DMS53 treated with DMSO at 0.1 percent for 48 hours (cell line): ENCODE results near the gene CLEC16A.

Source experiments
- DNase-seq: peaks from one replicate; lab custom pipeline; 2025; ENCODE audit not compliant: unreplicated experiment; lab: John Stamatoyannopoulos, UW

The CLEC16A gene

DNA sequence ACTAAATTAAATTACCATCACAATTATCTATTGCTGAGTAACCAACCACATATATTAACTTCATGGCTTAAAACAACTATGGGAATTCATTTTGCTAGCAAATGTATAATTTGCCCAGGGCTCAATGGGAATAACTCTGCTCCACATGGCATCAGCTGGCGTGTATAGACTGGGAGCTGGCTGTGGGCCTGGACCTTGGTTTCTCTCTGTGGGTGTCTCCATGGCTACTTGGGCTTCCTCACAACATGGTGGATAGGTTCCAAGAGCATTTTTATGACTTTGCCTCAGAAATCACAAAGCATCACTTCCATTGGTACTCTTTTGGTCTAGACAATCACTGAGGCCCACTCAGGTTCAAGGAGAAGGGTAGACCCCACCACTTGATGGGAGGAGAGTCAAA lies 166.8 kb downstream of the CLEC16A start:
- DNase-seq, result no peak

DNA sequence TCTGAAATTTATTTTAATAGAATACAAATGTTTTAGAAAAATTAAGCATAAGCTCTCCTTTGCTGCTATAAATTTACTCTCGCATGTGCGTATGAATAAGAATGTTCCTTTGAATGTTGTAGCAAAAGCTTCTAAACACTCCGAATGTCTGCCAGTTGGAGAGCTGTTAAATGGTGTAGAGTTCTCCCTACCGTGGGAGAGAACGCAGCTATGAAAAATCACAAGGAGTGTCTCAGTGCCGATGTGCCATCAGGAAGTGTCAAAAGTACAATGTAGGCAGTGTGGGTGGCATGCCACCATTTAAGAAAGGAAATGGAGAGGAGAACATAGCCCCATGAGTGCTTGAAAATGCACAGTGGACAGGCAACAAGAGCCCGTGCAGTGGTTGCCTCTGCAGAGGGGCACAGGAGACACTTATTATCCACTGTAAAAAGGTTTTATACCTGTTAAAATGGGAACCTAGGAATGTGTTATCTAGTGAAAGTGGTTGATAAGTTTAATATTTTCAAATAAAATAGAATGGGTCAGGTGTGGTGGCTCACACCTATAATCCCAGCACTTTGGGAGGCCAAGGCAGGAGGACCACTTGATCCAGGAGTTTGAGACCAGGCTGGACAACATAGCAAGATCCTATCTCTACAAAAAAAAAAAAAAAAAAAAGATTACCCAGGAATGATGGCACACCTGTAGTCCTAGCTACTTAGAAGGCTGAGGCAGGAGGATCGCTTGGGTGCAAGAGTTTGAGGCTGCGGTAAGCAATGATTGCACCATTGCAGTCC lies 167.7 kb downstream of the CLEC16A start:
- no peak for DNase-seq

DNA sequence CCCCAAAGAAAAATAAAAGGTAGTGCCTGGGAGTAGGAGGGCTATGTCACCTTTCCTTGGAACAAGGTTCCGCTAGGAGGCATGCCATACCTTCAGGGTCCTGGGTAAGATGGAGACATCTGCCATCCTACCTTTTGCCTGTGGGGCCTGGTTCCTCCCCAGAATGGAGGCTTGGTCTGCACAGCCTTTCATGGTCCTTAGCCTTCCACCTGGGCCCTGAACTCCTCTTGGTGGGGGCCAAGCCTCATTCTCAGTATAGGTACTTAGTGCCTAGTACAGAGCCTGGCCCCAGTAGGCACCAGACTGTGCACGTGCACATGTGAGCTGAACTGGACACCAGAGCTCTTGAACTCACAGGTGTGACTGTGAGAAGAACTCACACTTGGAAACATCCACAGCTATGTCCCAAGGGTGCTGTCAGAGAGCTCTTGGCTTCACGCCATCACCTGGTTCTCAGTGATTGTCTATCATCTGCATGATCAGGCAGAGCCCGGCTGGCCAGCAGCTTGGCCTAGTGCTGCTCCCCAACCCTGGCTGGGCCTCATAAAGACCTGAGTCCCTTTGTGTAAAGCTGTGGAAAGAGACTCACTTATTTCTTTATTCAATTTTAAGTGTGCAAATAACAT lies 168.5 kb downstream of the CLEC16A start:
- DNase-seq, result no peak

DNA sequence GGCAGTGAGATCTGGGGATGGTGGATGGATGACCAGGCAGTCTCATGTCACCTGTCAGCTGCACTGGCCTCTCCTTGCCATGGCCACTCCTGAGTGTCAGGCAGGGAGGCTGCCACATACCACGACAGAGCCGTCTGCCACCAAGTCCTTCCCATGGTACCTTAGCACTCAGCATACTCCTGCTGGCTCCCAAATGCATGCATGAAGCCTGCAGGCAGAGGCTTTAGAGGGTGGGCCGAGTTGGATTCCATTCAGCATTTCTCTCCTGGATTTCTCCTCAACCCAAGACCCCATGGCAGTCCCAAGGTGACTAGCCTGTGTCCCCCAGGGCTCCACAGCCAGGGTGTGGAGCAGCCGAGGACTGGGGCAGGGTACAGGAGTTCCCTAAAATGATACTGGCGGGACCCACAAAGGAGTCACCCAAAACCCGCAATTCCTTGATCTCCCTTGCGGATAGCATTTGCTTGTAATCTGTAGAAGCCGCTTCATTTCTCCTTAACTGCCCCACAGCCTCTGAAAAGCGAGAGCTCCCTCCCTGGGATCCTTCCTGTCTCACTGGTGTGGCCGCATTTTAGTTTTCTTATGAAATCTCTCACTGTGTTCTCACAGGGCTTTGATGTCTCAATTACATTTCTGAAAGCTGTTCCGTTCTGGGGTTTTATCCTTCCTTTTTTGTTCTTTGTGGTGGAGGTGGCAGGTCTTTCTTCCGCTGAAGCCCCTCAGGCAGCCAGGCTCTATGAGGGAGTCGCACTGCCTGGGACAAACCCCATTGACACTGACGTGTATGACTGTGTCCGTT lies 170.2 kb downstream of the CLEC16A start:
- DNase-seq, result no peak

DNA sequence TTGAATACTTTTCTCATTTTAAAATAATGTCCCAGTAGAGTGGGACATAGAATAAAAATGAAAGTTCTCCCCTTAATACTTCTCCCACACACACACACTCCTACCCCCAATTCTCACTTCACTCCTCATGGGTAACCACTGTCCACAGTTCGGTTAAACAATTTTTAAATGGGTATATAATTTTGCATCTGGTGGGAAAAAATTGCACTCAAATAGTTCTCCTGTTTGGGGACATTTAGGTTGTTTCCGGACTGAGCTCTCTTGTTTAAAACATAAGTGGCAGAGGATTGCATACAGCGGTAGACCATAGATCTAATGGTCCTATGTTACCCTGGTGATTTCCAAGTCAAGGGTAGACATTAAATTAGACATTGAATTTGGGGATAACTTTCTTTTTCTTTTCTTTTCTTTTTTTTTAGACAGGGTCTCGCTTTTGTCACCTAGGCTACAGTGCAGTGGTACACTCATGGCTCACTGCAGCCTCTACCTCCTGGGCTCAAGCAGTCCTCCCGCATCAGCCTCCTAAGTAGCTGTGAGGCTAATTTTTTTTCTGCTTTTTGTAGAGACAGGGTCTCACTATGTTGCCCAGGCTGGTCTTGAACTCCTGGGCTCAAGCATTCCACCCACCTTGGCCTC lies 173.3 kb downstream of the CLEC16A start:
- DNase-seq, result no peak

DNA sequence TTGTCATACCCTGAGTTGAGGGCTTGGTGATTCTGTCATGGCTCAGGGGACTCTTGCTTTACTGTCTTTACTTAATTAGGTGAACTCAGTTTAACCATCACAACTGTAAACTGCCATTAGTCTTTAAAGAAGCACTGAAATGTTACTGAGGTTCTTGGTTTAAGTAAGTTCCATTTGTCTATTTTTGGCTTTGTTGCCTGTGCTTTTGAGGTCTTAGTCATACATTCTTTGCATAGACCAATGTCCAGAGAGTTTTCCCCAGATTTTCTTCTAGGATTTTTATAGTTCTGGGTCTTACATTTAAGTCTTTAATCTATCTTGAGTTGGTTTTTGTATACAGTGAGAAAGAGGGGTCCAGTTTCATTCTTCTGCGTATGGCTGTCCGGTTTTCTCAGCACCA lies 174.1 kb downstream of the CLEC16A start:
- DNase-seq, result no peak

DNA sequence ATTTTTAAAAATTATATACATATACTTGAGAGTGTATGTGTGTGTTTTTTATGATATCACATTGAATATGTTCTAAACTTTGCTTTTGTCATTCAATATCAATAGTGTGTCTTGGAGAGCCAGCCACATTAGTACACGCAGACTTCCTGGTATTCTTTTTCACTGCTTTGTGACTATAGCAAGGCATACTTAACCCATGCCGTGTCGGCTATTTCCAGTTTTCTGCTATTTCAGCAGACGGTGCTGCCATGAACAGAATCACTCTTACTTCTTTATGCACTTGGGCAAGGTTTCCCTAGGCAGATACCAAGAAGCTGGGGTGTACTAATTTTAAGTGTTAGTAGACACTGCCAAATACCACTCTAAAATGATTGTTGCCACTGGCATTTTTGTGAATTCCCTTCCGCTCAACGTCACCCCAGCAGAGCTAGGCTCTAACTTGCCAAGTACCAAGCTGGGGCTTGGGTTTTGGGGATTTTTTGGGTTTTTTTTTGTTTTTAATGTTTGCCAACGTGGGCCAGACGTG lies 176.8 kb downstream of the CLEC16A start:
- DNase-seq, result no peak

DNA sequence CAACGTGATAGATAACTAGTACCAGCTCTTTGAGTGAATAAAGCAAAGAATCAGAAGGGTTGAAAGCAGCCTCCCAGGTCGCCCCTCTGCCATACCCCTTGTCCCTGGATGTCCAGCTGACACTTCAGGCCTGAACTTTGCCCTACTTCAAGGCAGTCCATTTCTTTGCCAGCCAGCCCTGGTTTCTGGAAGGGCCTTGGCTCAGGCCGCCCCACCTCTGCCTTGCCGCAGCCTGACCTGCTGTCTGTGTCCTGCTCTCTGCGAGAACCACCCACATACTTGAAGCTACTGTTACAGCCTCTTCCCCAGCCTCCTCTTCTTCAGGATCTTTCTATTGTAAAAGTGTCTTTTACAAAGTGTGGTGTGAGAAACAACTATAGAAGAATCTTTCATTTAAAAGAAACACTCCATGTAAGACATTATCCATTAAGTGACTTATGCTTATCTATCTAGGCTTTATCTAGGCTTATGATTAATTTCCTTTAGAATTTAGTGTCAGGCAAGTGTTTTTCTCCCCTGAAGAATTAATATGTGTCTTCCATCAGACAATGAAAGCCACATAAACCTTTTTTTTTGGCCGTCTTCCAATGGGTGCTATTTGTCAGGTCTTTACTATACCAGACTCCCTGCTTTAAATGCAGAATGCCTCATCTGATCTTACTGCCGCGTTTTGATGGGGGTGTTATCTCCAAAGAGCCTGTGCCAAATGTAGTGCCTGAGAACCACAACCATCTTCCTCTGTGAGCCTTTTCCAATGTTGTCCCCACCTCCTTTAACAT lies 177.7 kb downstream of the CLEC16A start:
- DNase-seq, result no peak

DNA sequence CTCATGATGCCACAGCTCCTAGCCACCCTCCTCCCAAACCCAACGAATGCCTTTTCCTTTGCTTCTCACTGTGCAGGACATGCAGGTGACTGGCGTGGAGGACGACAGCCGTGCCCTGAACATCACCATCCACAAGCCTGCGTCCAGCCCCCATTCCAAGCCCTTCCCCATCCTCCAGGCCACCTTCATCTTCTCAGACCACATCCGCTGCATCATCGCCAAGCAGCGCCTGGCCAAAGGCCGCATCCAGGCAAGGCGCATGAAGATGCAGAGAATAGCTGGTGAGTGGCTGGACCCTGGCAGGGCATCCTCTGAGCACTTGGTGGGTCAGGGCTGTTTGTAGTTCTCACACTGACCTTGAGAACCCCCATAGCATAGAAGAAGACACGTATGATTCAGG lies 179.3 kb downstream of the CLEC16A start:
- no peak for DNase-seq

DNA sequence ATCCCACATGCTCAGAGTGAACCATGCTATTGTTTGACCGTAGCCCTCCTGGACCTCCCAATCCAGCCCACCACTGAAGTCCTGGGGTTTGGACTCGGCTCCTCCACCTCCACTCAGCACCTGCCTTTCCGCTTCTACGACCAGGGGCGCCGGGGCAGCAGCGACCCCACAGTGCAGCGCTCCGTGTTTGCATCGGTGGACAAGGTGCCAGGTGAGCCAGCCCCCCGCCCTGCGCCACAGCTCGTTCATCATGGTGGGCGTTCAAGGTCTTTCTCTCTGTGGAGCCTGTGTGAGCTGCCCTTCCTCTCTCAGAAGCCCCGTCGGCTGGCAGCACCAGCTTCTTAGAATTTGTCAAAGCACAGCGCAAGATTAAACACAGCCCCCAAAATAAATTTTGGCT lies 181.6 kb downstream of the CLEC16A start:
- no peak for DNase-seq

DNA sequence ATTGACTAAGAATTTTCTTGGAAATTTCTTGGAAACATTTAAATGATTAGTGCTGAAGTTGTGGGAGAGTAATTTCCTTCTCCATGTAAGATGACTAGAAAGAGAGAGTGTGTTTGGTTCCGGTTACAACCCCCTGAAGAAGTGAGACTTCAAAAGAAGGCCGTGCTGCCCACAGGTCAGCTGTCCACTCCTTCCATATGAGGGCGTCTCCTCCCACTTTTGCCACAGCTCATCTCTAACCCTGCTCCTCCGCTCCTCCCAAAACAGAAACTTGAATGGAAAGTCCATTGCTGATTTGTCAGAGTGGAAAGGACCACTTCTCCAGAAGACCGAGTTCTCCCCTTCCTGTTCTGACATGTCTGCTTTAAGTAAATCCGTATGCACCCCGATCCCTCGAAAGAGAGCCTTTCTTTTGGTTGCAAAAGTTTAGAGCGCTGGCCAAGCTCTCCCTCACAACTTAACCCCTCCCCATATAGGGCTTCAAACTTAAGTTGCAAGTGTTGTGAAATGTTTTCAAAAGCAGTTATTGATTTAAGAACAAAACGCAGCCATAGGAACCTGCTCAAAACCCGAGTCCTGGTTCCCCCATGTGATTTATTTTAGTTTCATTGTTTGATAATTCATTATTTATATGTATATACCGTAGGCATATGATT lies 182.2 kb downstream of the CLEC16A start:
- no peak for DNase-seq

DNA sequence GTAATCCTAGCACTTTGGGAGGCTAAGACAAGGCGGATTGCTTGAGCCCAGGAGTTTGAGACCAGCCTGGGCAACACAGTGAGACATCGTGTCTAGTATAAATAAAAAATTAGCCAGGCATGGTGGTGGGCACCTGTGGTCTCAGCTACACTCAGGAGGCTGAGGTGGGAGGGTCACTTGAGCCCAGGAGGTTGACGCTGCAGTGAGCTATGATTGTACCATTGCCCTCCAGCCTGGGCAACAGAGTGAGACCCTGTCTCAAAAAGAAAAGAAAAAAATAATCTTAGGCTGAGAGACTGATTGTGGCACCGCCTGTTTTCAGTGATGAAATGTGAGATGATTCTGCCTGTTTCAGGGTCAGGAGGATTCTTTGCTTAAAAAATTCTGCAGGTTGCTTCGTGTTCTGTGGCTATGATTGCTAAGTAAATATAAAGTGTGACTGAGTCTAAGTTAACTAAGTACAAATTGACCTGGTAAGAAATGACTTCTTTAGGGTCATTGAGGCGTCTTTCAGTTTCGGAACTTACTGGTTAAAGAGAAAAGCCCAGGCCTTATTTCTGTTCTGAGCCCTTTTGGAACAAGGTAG lies 183.3 kb downstream of the CLEC16A start:
- DNase-seq, result no peak

DNA sequence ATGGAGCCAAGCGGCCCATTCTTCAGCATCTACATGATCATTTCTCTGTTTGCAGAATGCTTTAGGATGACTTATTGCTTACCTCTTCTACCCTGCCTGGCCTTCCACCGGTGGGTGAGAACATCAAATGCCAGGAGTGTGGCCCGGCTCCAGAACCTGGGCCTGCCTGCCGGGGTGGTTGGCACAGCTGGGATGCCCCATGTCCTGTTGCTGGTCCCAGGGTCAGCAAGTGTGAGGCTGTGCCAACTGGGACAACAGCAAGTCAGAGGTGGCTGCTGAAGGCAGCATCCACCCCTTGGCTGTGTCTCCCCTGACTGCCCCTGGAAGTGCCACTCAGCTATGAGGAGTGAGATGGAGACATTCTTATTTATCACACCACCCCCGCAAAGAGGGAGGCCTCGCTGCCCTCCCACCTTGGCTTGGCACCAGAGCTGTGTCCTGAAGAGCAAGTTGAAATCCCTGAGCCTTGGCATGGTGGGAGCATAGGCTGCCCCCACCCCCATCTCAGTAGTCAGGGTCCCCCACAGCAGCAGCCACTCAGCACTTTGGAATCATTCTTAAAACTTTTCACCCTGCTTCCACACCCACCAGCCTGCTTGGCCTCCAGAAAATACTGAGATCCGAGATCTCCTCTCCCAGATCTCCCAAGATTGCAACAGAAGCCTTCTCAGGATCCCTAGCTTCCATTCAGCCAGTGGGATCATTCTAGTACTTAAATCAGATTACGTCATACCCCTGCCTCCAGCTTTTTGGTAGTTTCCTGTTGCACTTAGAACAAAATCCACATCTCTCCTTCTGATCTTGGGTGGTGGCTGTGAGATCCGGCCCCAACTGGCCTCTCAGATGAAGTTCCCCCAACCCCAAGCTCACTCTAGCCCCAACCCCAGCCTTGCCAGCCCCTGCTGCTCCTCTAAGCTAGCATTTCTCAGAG lies 184.1 kb downstream of the CLEC16A start:
- DNase-seq, result no peak

DNA sequence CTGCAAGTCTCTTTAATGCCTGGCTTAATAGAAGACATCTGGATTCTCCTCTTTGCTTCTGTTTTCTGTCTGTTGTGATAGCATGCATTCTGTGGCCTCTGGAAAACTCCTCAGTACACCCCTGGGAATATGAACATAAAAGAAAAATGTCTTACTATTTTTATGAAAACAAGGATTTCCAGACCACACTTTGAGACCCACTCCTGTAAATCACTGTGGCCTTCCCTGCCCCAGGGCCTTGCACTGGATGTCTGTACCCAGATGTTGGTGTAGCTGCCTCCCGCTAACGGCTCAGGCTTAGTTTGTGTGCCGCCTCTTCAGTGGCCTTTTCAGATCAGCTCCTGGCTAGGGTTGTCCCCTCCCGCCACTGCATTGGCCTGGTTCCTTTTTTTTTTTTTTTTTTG lies 185.0 kb downstream of the CLEC16A start:
- no peak for DNase-seq

DNA sequence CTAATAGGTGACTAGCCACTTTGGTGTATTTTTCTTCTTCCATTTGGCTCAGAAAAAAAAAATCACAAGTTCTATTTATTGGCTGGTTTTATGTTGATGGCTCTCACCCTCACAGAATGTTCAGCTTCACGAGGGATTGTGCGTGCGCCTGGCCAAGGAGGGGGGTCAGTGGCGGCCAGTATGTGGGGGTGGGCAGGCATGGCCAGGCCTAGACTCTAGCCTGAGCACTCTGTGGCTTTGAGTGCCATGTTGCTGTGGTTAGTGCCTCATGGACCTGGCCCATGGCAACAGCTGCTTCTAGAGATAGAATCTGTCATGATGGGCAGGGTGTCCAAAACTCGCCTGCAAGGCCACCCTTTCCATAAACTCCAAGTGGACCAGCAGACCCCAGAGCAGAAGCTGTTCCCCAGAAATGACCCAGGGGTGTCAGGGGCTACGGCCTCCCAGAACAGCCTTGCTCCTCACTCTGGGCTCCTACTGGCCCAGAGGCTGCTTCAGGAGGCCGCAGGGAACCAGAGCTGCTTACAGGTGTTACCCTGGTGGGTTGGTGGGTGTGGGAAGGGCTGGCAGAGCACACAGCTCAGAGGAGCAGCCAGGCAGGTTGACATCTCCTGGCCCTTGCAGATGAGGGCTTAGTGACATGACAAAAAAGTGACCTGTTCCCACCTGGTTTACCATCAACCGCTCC lies 186.8 kb downstream of the CLEC16A start:
- no peak for DNase-seq

DNA sequence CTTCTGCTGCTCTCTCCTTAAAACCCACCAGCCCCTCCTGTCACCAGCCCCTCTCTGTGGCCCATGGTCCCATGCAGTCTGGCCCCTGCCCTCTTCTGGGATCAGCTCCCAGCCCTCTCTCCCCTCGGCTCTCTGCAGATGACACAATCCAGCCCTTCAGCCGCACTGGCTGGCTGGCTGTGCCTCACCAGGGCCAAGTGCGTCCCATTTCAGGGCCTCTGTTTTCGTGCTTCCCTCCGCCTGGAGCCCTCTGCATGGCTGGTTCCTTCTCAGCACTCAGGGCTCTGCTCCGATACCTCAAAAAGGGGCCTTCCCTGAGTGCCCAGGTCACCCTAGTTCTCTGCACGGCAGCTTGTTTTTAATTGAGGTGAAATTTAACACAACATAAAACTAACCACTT lies 187.3 kb downstream of the CLEC16A start:
- no peak for DNase-seq

DNA sequence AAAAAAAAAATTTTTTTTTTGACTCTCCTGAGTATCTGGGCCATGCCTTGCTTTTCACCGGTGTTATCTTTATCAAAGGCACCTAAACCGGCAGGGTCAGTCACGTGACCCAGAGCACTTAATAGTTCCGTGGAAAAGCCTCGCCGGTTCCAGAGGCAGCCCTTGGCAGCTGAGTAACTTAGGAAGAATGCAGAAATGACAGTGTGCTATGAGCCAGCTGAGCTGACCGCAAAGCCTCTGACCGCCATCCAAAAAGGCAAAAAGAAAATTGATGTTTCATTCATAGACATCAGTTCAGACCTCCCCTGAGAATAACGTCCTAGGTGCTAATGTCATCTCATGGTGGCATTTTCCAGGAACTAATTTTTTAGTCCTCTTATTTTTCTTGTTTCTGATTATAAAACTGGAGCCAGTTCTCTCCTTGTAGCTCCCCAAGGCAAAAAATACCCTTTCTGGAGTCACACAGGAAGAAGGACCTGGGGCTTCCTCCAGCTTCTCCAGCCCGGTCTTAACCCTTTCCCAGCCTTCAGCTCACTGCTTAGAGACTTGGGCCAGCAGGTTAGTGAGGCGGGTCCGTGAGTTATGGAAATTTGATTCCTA lies 189.1 kb downstream of the CLEC16A start:
- no peak for DNase-seq
